ENCODE results near the gene SDHAF1. TPM values are rescaled to one million over a fixed set of nuclear protein-coding genes. Genes with fewer than 3 reads are reported as not detected.

SDHAF1 gene
- total RNA-seq, 1 experiment from 2014 or later: 16.0 TPM

GRCh38 chr19:35958660-35959039 lies 36.3 kb upstream of the SDHAF1 start:
- peaks cover 55% of the 10 kb centered on the region for H3K27me3 Mint-ChIP-seq (ENCODE audit: low read depth)
- TF ChIP-seq CTCF (conservative IDR thresholded peaks at IDR 0.05): no peak

More at GRCh38 chr19:35958660-35959039, 36.3 kb upstream of the SDHAF1 start:
- Histone ChIP-seq H4K8ac (replicated peaks; ENCODE audit: insufficient read length, low read depth, low read length) (no peak overlapping the region), H2BK120ac (ENCODE audit: low read depth, low read length, poor library complexity, severe bottlenecking) (no peak overlapping the region), H3K27me3 (ENCODE audit: insufficient read depth, low read length) (peaks cover 14% of the 10 kb centered on the region), H2BK15ac (ENCODE audit: low read depth, low read length) (no peak overlapping the region), H2AFZ (ENCODE audit: low read length) (no peak overlapping the region), H3K14ac (ENCODE audit: insufficient read depth, low read length) (no peak overlapping the region), H3K9me3 (ENCODE audit: control insufficient read depth, low read depth, low read length) (no peaks in the 10 kb centered on the region), H4K20me1 (ENCODE audit: control insufficient read depth, insufficient read depth, insufficient read length) (peaks cover 2% of the 10 kb centered on the region), H3K4me1 (ENCODE audit: insufficient read depth, low read length) (no peaks in the 10 kb centered on the region), H3T11ph (ENCODE audit: low read length) (no peak overlapping the region), H3K23ac (ENCODE audit: insufficient read length, low read depth, low read length) (no peak overlapping the region), H2BK5ac (ENCODE audit: insufficient read length, low read length) (no peak overlapping the region), H3K18ac (ENCODE audit: insufficient read length, low read depth, low read length) (no peak overlapping the region), H4K5ac (ENCODE audit: insufficient read length, low read depth, low read length) (no peak overlapping the region), H3K79me2 (ENCODE audit: insufficient read depth, low read length) (no peaks in the 10 kb centered on the region), H3K9ac (ENCODE audit: extremely low read depth, insufficient read length, low read length) (no peak overlapping the region), H2BK12ac (ENCODE audit: insufficient read length, low read depth, low read length) (no peak overlapping the region), H3K4ac (ENCODE audit: low read depth, low read length) (no peak overlapping the region), H2AK5ac (ENCODE audit: insufficient read length, low read length) (no peak overlapping the region), H3K56ac (ENCODE audit: insufficient read length, low read depth, low read length) (no peak overlapping the region), H4K91ac (ENCODE audit: insufficient read length, low read depth, low read length) (no peak overlapping the region), H3K4me2 (ENCODE audit: insufficient read depth, insufficient read length, low read length) (peak overlapping the region; percentile 4), H3K23me2 (ENCODE audit: insufficient read length, low read depth, low read length, poor library complexity, severe bottlenecking) (no peaks in the 10 kb centered on the region), H3K79me1 (ENCODE audit: insufficient read depth, low read depth, low read length, poor library complexity, severe bottlenecking) (no peaks in the 10 kb centered on the region), H2BK20ac (ENCODE audit: low read depth, low read length, poor library complexity, severe bottlenecking) (no peak overlapping the region), H3K27ac (ENCODE audit: insufficient read length, low read depth, low read length) (no peak overlapping the region)
- Mint-ChIP-seq H3K4me1 (0 out of 4 replicates have a peak, but pooled peaks cover 0 to 3% of the 10 kb centered on the region in 2 experiments), H3K9me3 (peaks cover 0 to 2% of the 10 kb centered on the region in 2 experiments; a peak in 1 of 5 replicates), H3K36me3 (ENCODE audit: insufficient read depth in 1 of 3, low read depth in 3 of 3) (no peaks in the 10 kb centered on the region), H3K4me3 (peak overlapping the region in 1 of 2 experiments; percentile 73; a peak in 3 of 5 replicates), H3K27ac (no peak overlapping the region)
- WGBS (ENCODE audit: extremely low coverage, insufficient read length, low lambda C conversion rate): no CpG with 5 or more reads among the region's 15 CpGs
- DNase-seq: no peak

Data from H9 (cell line).